ENCODE measurements around the gene CIB4. TPM values are rescaled to one million over a fixed set of nuclear protein-coding genes. Genes with fewer than 3 reads are reported as not detected.

The CIB4 gene
- total and polyA plus RNA-seq, 2 of the 13 experiments (the other 11 are each of a cell fraction or from before 2014, with no cell fraction given): not detected

GRCh38 chr2:26555246-26556133, 85.7 kb downstream of the CIB4 start:
- Histone ChIP-seq H3K79me2 (ENCODE audit: insufficient read depth, low read length) (no peaks in the 10 kb centered on the region), H3K9me3 (ENCODE audit: low read length) (no peaks in the 10 kb centered on the region), H3K36me3 (replicated peaks in 1 of 2; ENCODE audit: control insufficient read depth in 1 of 2, insufficient read depth in 2 of 2, low read length in 2 of 2) (no peaks in the 10 kb centered on the region), H3K4me1 (ENCODE audit: insufficient read depth, low read length) (no peaks in the 10 kb centered on the region), H3K9ac (ENCODE audit: insufficient read depth, low read depth, low read length) (no peak overlapping the region), H2AFZ (ENCODE audit: low read length) (no peak overlapping the region), H3K4me2 (ENCODE audit: low read depth, low read length) (no peak overlapping the region), H4K20me1 (ENCODE audit: insufficient read depth, low read length) (no peaks in the 10 kb centered on the region), H3K27me3 (ENCODE audit: control insufficient read depth in 1 of 2, insufficient read depth in 2 of 2, low read length in 2 of 2) (peaks cover 16 to 81% of the 10 kb centered on the region in 2 experiments; a peak in 4 of 5 replicates), H3K4me3 (replicated peaks in 1 of 3; ENCODE audit: insufficient read depth in 1 of 3, low read depth in 2 of 3, low read length in 3 of 3) (no peak overlapping the region), H3K27ac (ENCODE audit: extremely low read length, insufficient read depth, low read length) (no peak overlapping the region)
- ChIA-PET CTCF (ENCODE audit: low intra/inter-chr PET ratio, low total read pairs) (no interaction called here), POLR2A (interaction anchor here (0.5 kb wide), 1 partner anchor 17 kb away, joined by 3 read pairs; no protein-coding TSS in a partner anchor)
- ATAC-seq (peak; percentile 75), FAIRE-seq (peak; percentile 28), DNase-seq (ENCODE audit: low spot score) (peak; percentile 25)
- TF ChIP-seq, protein P1, sequence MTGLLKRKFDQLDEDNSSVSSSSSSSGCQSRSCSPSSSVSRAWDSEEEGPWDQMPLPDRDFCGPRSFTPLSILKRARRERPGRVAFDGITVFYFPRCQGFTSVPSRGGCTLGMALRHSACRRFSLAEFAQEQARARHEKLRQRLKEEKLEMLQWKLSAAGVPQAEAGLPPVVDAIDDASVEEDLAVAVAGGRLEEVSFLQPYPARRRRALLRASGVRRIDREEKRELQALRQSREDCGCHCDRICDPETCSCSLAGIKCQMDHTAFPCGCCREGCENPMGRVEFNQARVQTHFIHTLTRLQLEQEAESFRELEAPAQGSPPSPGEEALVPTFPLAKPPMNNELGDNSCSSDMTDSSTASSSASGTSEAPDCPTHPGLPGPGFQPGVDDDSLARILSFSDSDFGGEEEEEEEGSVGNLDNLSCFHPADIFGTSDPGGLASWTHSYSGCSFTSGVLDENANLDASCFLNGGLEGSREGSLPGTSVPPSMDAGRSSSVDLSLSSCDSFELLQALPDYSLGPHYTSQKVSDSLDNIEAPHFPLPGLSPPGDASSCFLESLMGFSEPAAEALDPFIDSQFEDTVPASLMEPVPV (CRISPR knock-in tag; IDR thresholded peaks at IDR 0.05): no peak
- peak; percentile 6; the same call in 1 of the 2 replicates for TF ChIP-seq STAG1 (CRISPR knock-in tag; IDR thresholded peaks at IDR 0.05)
- TF ChIP-seq ZNF432 (CRISPR knock-in tag; IDR thresholded peaks at IDR 0.05; ENCODE audit: borderline replicate concordance): no peak
- TF ChIP-seq CCAR2 (optimal IDR thresholded peaks at IDR 0.05; ENCODE audit: low read depth, low read length): no peak
- peak; percentile 65 for TF ChIP-seq ZNF629 (CRISPR knock-in tag; conservative IDR thresholded peaks at IDR 0.05)
- TF ChIP-seq CTCF (CRISPR knock-in tag; IDR thresholded peaks at IDR 0.05): peak; percentile 25; the same call in 1 of the 2 replicates
- no TSS peak for BruUV-seq (replicated peaks)
- intact Hi-C loops (cut with micrococcal nuclease; ENCODE audit: unreplicated experiment): no loop called here
- in situ Hi-C loops (cut with HindIII; ENCODE audit: extremely low pct_ligation_motif_present, low pct_unique_long_range_greater_than_20kb): no loop called here
- WGBS (ENCODE audit: low lambda C conversion rate): 35% methylated on average over 8 of the region's 8 CpGs

All from HepG2 (cell line).